Activated gamma-delta T cell treated with anti-CD3 and anti-CD28 coated beads, Interleukin-2, amount 50 U/mL, for 16 hours (primary cell): ENCODE measurements around the gene KCNMA1.

Source experiments
- DNase-seq: peaks from one replicate; pipeline ENCODE4 v3.0.0-alpha.2; 2020; ENCODE audit warnings: low read depth

The KCNMA1 gene

DNA sequence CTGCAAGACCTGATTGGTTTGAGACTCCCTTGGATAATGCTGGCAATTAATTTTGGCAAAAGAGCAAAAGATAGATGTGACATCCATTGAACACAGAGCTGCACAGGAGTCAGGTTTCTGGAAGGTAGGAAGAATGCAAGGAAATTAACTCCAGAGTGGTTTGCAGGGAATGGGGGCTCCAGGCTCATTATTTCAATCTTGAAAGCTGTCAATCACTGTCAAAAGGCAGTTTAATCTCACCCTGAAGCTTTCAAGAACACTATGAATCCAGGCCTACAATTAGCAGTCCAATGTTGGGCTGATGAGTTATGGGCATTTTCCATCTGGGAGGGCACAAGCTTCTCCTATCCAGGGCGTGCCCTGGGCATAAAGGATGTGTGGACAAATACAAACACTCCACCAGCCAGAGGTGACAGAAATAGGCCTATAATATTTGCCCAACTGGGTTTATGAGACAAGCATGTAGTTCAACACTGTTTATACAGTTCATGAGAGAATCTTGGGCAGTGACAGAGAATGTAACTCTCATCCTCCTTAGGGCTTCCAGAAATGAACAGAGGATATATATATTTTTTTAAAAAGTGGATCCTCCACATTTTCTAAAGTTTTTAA lies 80.5 kb downstream of the KCNMA1 start:
- no peak for DNase-seq

DNA sequence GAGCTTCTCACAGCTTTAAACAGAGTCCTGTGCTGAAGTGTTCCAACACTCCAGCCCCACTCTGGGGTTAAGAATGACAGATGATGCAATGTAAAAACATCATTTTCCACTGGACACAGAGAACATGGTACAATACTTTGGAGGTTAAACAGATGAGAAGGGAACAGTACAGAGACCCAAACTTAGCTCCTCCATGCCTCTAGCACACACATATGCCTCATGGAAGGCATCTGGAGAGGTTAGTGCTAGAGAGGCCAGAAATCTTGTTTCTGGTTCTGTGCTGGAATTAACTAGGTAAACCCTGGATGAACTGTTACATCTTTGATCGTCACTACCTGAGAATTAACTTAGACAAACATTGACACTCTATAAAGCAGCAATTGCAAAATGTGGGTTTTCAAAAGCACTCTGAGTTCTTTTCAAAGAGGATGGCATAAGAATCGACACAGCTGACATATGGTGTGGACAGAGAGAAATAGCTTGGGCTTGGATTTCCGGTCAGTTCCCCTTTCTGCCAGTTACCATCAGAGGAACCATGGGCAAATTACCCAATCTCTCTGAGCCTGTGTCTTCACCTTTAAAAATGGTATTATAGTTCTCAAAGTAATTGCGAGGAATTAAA lies 81.9 kb downstream of the KCNMA1 start:
- DNase-seq = no peak

DNA sequence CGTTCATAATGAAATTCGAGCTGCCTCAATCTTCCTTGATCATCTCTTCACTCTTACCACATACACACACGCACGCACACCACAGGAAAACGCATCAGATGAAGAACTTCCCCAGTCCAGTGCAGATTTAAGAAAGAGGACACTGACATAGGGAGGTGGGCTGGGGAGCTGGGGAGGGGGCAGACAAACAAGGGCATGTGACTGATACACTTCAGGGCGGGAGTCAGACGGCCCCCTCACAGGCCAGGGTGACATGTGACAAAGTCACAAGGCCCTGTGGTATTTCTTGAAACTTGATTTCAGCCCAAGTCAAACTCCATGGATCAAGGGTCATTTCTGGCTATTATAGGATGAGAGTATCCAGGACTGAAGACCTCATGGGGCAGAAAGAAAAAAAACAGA lies 82.6 kb downstream of the KCNMA1 start:
- DNase-seq = no peak

GRCh38 chr10:77553966-77554365 lies 83.6 kb downstream of the KCNMA1 start:
- no peak for DNase-seq

- DNase-seq = no peak
Measured at GRCh38 chr10:77553311-77553710, 84.3 kb downstream of the KCNMA1 start.

- DNase-seq = no peak
Measured at GRCh38 chr10:77552252-77552651, 85.4 kb downstream of the KCNMA1 start.

DNA sequence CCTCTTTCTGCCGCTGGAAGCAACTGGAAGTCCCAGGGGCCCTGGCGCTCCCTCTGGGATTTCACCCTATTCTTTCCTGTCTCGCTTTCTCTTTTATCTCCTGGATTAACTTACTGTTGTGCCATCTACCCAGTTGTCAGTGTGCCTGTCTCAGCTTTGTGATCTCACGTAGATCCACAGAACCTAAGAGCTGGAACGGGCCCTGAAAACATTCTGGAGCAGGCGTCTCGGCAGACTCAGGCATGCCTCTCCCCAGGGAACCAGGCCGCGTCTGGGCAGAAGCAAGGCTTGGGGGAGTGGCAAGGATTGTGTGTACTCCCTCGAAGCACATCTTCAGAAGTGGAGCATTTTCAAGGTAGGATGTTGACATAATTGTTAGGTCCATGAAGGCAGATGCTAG lies 87.2 kb downstream of the KCNMA1 start:
- DNase-seq = no peak

- DNase-seq = no peak
Measured at GRCh38 chr10:77548671-77549070, 88.9 kb downstream of the KCNMA1 start.

DNA sequence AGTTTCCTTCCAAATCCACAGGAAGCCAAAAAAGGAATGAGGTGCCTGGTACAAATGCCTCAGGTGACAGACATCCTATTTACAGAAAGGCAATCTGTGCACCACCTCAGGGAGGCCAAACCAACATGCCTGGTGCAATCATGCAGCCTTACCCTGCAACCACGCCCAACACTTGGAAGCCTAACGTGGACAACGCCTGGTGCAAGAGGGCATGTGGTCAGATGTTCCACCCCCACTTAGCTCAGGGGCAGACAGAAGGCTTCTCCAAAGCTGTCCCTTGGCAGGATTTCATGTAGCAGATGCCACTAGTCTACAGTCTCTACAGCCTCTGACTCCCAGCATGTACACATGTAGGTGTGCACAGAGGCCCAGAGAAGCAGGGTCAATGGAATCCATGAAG lies 89.5 kb downstream of the KCNMA1 start:
- no peak for DNase-seq

DNA sequence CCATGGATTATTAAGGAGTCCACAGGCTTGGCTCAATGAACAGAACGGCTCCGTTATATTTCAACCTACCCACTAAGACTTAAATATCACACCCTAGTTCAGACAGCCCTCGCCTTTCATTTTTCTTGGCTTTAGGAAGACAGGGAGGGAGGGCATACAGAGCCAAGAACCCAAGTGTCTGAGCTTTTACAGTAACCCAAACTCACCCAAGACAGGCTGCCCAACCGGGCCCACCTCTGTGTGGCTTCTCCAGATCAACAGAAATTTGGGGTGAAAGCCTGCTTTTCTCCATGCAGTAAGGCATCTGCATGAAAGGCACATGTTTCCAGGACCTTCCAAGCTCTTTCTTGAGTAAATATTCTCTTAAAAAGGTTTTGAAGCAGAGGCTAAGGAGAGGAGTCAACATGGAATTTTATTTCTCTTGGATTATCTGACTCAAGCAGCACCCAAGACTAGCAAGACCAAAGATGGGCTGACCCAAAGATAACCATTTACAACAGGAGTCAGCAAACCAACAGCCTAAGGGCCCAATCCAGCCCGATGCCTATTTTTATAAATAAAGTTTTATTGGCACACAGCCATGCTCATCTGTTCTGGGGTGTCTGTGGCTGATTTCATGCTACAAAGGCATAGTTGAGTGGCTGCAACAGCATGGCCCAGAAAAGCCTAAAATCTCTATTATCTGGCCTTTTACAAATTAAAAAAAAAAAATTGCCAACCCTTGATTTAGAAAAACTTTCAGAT lies 90.1 kb downstream of the KCNMA1 start:
- DNase-seq = no peak

DNA sequence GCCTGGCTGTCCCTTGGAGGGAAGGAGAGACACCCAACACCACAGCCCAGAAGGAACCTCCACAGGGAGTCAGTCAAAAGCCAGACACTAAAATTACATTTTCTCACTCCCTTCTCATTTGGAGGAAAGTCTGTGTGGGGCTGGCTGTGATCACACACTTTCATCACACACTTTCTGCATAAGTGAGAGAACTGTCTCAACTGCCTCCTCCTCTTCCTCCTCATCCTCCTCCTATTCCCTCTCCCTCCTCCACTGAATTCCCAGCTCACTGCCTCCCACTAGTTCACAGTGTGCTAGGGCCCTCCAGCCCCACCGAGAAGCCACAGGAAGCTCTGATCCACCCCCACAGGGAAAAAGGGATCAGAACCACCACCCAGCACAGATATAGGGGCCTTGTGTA lies 91.6 kb downstream of the KCNMA1 start:
- no peak for DNase-seq

DNA sequence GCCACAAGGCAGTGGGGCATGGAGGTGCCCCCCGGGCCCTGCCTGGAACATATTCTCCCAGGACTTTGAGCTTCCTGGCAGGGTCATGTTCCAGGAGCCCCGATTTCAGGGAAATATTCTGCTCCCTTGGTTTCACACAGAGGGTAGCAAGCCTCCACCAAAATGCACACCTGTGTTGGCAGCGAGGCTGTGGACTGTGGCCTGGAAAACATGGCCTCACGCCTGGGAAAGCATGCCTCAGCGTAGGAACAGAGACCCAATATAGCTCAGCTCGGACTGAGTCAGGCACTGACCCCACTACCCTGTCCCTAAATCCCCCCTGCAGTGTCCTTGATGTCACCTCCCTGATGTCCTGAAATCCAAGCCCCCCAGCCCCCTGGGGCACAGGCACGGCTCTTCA lies 92.0 kb downstream of the KCNMA1 start:
- DNase-seq = no peak

DNA sequence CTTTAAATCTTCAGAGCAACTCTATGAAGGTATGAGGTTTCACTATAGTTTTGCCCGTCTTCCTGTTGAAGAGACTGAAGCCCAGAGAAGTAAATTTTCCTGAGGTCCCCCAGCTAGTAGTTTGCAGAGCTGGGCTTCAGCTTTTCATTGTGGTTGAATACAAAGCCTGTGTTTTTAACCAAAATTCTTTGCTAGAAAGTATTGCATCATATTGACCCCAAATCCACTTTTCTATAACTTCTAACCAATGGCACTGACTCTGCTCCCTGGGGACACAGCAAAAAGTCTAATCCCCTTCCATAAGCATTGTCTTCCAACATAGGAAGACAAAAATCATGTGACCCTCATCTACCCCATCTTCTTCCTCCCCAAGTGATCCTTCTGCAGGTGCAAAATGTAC lies 93.0 kb downstream of the KCNMA1 start:
- DNase-seq = no peak

GRCh38 chr10:77542710-77543259 lies 94.8 kb downstream of the KCNMA1 start:
- no peak for DNase-seq

- no peak for DNase-seq
Measured at GRCh38 chr10:77541944-77542343, 95.7 kb downstream of the KCNMA1 start.

DNA sequence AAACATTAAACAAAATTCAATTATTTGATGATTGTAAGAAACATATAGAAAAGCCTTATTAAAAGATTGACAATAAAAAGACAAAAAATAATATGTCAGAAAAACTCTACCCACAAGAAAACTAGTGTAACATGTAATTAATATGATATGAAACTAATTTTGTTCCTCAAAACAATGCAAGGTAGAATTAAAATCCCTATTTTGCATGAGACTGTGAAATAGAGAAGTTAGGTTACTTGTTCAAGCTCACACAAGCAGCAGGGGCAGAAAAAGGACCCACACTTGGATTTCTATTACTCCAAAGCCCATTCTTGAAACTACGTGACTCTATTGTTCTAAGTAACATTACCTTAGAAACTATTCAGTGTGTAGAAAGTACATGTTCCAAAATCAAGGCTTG lies 96.4 kb downstream of the KCNMA1 start:
- no peak for DNase-seq

DNA sequence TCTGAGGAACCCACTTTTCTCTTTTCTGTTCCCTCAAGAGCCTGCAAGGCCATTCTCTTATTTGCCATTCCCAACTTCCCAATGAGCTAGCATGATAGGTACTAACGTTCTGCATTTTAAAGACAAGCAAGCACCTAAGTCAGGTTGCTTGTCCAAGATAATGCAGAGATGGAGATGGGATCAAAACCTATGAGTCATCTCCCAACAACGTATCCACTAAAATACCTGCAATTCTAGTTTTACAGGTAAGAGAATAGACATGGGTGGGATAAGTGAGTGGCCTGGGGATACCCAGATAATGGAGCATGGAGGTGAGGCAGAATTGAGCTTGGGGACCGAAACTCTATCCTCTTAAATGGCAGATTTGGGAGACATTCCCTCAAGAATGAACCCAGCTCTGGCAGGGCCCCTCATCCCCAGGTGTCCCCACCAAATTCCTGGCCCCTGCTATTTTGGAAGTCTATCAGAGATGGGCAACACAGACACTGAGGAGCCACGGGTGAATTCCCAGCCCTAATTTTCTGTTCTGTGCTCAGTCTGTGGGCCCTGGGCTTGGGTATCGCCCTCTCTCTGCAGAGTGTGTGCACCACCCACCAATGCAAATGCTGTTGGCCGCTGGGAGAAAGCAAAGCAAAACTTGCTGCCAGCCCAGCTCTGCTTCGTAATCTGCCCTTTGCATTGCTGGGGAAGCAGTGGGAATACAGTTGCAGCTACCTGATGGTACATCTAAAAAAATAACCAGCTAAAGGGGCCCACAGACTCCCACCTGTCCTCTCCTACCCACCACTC lies 98.3 kb downstream of the KCNMA1 start:
- no peak for DNase-seq

GRCh38 chr10:77537720-77538373 lies 99.8 kb downstream of the KCNMA1 start:
- DNase-seq = no peak

GRCh38 chr10:77537071-77537470 lies 100.5 kb downstream of the KCNMA1 start:
- no peak for DNase-seq

GRCh38 chr10:77533887-77534278 lies 103.7 kb downstream of the KCNMA1 start:
- DNase-seq = no peak

DNA sequence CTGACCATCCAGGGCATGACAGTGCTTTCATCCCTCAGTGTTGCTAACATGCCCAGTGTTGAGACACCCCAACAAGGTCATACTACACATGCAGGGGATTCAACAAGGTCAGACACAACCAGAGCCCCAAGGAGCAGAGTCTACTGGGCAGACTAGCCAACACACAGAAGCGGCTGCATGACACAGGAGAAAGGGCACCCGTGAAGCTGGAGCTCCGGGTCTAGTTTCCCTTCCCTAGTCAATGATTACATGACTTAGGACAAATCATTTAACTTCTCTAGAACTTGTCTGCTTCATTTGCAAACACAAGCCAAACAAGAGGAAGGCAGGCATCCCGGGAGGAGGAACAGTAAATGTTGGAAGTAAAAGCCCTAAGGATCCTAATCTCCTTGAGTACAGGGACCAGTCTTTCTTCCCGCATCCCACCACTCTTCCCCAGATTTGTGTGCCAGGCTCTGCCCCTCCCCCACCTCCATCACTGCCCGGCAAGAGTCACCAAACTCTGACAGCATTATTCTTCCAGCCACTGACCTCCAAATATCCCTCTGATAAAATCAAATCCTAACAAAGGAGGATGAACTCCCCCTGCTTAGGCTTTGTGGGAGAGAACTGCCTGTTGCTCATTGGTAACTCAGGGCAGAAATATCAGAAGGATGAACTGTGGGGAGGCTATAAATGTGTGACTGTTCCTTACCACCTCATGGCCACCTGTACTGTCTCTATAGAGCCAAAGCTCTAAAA lies 104.3 kb downstream of the KCNMA1 start:
- DNase-seq = no peak
